GM18868 (cell line): ENCODE measurements around the gene RPS6KA4.
"Not testable (repeated sequence)": the region's sequence is repeated elsewhere in the genome, so short reads cannot be mapped to it uniquely, and the experiment has no call there.

Experiments
- ATAC-seq: cut with Tn5 transposase; IDR thresholded peaks from one replicate; pipeline ENCODE4 v1.9.1; 2021; ENCODE audit warnings: mild to moderate bottlenecking, moderate library complexity; ENCODE audit not compliant: unreplicated experiment

Gene RPS6KA4

DNA sequence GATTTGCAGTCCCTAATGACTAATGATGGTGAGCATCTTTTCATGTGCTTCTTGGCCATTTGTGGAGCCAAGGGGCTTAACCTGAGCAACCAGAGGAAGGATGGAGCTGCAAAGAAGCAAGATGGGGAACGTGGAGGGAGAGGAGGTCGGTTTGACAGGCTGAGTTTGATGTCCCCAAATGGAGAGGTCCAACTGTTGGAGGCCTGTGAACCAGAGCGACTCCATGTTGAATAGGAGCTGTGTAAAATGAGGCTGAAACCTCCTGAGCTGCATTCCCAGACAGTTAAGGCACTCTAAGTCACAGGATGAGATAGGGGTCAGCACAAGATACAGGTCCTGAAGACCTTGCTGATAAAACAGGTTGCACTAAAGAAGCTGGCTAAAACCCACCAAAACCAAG is 54.5 kb downstream of the RPS6KA4 start:
- no peak for ATAC-seq

DNA sequence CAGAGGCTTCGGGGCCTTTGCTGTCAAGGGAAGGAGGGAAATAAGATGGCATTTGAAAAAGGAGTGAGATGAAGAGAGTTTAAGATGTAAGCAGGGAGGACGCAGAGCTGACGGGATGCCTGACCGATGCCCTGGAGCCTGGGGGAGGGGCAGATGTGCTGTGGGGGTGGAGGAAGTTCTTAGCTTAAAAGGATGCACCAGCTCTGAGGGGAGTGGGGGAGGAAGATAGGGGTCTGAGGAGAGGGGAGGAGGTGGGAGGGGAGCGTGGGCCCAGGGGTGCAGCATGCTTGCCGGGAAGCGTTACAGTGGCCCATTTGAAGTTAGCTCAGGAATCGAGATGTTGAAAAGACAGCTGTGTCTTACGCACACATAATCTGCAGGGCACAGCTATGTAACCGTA is 56.3 kb downstream of the RPS6KA4 start:
- ATAC-seq, result no peak

DNA sequence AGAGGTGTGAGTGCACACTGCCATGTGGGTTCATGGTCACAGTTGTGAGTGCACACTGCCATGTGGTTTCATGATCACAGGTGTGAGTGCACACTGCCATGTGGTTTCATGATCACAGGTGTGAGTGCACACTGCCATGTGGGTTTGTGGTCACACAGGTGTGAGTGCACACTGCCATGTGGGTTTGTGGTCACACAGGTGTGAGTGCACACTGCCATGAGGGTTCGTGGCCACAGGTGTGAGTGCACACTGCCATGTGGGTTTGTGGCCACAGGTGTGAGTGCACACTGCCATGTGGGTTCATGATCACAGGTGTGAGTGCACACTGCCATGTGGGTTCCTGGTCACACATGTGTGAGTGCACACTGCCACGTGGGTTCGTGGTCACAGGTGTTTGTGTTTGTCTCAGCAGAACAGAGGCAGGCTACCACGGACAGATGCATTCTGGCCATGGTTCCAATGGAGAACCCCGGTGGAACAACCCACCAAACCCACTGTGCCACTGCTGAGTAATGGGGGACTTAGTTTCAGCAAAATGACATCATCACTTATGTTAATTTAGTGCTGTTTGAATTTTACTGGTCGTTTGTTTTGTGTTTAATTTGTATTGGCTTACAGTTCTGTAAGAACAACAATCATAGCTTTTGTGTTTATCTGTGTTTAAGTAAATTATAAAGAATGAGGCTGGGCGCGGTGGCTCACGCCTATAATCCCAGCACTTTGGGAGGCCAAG is 57.2 kb downstream of the RPS6KA4 start:
- ATAC-seq, result no peak

DNA sequence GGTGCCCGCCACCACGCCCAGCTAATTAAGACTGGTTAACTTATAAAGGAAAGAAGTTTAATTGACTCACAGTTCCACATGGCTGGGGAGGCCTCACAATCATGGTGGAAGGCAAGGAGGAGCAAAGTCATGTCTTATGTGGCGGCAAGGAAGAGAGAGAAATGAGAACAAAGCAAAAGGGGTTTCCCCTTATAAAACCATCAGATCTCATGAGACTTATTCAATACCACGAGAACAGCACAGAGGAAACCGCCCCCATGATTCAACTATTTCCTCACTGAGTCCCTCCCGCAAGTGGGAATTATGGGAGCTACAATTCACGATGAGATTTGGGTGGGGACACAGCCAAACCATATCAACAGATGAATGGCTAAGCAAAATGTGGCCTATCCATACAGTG is 59.3 kb downstream of the RPS6KA4 start:
- not testable (repeated sequence) for ATAC-seq

DNA sequence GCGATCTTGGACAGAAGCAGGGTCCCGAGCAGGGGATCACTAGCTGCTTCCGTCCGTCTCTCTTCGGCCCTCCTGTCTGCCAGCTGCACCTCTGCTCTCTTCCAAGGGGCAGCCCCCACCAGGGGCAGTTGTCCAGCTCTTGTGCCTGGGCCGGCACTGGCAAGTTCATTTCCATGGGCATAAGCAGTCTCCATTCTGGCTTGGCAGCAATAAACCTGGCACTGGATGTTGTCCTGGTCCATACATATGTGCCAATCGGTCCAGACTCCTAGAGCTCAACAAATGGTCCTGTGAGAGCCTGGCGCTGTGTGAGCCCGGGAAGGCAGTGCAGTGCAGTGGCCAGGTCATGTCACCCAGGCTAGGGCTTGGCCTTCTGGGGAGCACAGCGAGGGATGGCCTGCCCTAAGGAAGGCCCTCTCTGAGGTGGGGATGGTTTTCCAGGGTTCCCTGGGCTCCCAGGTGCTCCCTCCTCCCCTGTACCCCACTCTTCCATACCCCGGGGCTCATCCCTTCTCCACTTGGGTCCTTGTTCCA is 60.4 kb downstream of the RPS6KA4 start:
- ATAC-seq, result no peak

DNA sequence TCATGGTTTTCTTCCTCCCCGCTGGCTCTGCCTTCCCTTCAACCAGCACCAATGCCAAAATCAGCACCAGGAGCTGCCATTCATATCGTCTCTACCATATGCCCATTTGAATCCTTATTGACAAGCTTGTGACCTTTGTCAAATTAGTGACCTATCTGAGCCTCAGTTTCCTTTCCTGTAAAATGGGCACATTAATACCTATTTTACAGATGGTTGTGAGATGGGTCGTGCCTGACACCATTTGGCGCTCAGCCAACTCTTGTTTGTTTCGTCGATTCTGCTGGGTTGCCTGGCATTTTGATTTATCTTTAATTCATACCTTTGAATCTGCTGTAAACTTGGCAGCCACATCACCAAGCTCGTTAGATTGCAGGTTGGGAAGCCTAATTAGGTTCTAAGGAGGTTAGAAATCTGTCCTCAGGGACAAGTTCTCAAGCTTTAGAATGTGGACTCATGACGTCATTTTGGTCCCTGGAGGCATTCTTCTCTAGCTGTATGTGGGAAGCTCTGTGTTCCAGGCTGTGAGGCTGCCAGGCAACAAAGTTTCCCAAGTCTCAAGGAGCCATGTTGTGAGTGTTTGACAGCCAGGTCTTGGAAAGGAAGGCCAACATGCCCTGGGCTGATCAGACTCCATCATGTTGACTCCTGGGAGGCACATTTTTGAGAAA is 61.0 kb downstream of the RPS6KA4 start:
- no peak for ATAC-seq
